Activated CD8-positive, alpha-beta T cell treated with anti-CD3 and anti-CD28 coated beads for 36 hours (primary cell): ENCODE data around the gene USF1. TPM values are rescaled to one million over a fixed set of nuclear protein-coding genes. Genes with fewer than 3 reads are reported as not detected.
"Not testable (repeated sequence)": the region's sequence is repeated elsewhere in the genome, so short reads cannot be mapped to it uniquely, and the experiment has no call there.

Source experiments
- ATAC-seq: fragments of 200-7000 bp; cut with Tn5 transposase; one replicate; pipeline ENCODE4 v1.10.0; 2021; ENCODE audit warnings: mild to moderate bottlenecking, moderate library complexity
- CTCF ChIA-PET: fragments of 350-600 bp; sonication (Branson Sonifier 250); formaldehyde crosslinking; loops from one replicate; lab custom pipeline; 2021; ENCODE audit warnings: antibody characterized with exemption; lab: Charles Lee
- POLR2A ChIA-PET: fragments of 350-600 bp; sonication (Branson Sonifier 250); formaldehyde crosslinking; loops from one replicate; lab custom pipeline; 2021; ENCODE audit warnings: antibody characterized with exemption; lab: Charles Lee
- DNase-seq: peaks from one replicate; pipeline ENCODE4 v3.0.0-alpha.2; 2020
- H3K27ac Mint-ChIP-seq: one replicate; pipeline ENCODE4 v1.8.0; 2021; ENCODE audit warnings: mild to moderate bottlenecking, mixed read lengths
- H3K27me3 Mint-ChIP-seq: one replicate; pipeline ENCODE4 v1.8.0; 2021; ENCODE audit warnings: mixed read lengths
- H3K36me3 Mint-ChIP-seq: one replicate; pipeline ENCODE4 v1.8.0; 2021; ENCODE audit warnings: low read depth, mixed read lengths
- H3K4me1 Mint-ChIP-seq: one replicate; pipeline ENCODE4 v1.8.0; 2021; ENCODE audit warnings: low read depth, mixed read lengths
- H3K4me3 Mint-ChIP-seq: one replicate; pipeline ENCODE4 v1.8.0; 2021; ENCODE audit warnings: mild to moderate bottlenecking, moderate library complexity, mixed read lengths
- H3K9me3 Mint-ChIP-seq: one replicate; pipeline ENCODE4 v1.8.0; 2021; ENCODE audit warnings: mixed read lengths
- intact Hi-C: fragments of 100-400 bp; cut with micrococcal nuclease; formaldehyde crosslinking; loops from one replicate; pipeline ENCODE4 v1.10.0; 2022
- total RNA-seq, 2 experiments: library from RNA; stranded (reverse); gene quantifications; one replicate each; pipeline ENCODE4 v1.2.3, GENCODE V29; 2021
- TF ChIP-seq, protein P1 (sequence below): fragments of 200-600 bp; IDR thresholded peaks from one replicate; pipeline ENCODE4 v1.8.0; 2022; ENCODE audit warnings: antibody characterized with exemption, mild to moderate bottlenecking

Gene USF1
- total RNA-seq, 2 experiments from 2014 or later, result 50.0 to 52.1 TPM

DNA sequence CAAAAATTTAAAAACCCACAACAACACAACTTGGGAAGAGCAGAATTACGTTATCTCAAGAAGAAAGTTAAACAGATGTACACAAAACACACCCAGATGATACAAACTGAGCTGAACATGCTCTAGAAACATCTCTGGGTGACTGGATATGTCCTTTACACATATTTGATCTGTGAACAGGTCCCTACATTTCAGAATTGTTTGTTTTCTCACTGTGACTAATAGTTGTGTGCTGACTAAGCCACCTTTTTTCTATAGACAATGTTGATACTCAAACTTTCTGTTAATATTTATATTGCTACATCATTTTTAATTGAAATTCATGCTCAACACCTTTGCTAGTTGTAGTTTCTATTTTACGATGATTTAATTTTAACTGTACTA is 23.8 kb downstream of the USF1 start:
- Mint-ChIP-seq H3K27me3 (no peaks in the 10 kb centered on the region), H3K36me3 (peaks cover 3% of the 10 kb centered on the region), H3K4me3 (peak overlapping the region; percentile 87), H3K27ac (peak overlapping the region; percentile 81), H3K4me1 (peaks cover 38% of the 10 kb centered on the region), H3K9me3 (peaks cover 2% of the 10 kb centered on the region)
- ChIA-PET CTCF (interaction anchor here (1.3 to 3.3 kb wide), 7 partner anchors 17 to 160 kb away, joined by 3 to 11 read pairs (median 8); partner anchors contain the start of genes KLHDC9 and USF1), POLR2A (interaction anchor here (0.9 to 2.2 kb wide), 5 partner anchors 9 to 77 kb away, joined by 3 to 6 read pairs (median 3); partner anchors contain the start of gene KLHDC9)
- TF ChIP-seq, protein P1, sequence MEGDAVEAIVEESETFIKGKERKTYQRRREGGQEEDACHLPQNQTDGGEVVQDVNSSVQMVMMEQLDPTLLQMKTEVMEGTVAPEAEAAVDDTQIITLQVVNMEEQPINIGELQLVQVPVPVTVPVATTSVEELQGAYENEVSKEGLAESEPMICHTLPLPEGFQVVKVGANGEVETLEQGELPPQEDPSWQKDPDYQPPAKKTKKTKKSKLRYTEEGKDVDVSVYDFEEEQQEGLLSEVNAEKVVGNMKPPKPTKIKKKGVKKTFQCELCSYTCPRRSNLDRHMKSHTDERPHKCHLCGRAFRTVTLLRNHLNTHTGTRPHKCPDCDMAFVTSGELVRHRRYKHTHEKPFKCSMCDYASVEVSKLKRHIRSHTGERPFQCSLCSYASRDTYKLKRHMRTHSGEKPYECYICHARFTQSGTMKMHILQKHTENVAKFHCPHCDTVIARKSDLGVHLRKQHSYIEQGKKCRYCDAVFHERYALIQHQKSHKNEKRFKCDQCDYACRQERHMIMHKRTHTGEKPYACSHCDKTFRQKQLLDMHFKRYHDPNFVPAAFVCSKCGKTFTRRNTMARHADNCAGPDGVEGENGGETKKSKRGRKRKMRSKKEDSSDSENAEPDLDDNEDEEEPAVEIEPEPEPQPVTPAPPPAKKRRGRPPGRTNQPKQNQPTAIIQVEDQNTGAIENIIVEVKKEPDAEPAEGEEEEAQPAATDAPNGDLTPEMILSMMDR, result no peak
- ATAC-seq (no peak), DNase-seq (no peak)
- intact Hi-C loops, result no loop called here

DNA sequence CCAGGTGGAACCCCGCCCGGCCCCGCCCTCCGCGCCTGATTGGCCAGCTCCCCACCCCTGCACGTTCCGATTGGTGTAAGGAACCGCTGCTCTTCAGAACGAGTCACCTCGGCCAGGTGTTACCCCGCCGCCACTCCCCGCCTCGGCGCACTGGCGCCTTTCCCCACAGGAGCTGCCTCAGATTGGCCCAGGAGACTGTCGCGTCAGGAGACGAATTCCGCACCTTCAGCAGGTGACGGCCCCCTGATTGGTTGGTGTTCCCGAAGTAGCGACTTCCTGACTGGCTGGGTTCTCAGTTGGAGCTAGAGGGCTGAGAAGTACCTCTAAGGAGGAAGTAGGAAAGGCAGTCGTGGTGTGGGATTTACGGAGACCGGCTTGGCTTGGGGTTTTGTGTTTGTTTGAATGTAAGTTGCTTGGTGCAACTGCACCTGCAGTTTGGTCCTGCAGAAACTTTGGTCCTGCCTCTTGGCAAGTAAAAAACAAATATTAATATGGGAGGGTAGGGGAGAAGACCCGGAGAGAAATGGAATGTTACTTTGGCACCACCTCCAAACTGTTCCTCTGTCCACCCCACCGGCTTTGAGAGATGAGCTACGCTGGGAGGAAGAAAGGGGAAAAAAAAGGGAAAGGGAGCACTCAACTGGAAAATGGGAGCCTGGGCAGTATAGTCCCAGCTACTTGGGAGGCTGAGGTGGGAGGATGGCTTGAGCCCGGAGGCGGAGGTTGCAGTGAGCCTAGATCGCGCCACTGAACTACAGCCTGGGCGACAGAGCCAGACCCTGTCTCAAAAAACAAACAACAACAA is 24.4 kb downstream of the USF1 start:
- peak overlapping the region; percentile 87 for H3K4me3 Mint-ChIP-seq
- intact Hi-C loops, result no loop called here
- ATAC-seq, result peak; percentile 95
- H3K36me3 Mint-ChIP-seq, result no peaks in the 10 kb centered on the region
- no peaks in the 10 kb centered on the region for H3K27me3 Mint-ChIP-seq
- POLR2A ChIA-PET, result interaction anchor here (0.9 to 2.2 kb wide), 10 partner anchors 10 to 224 kb away, joined by 3 to 11 read pairs (median 3); partner anchors contain the start of genes KLHDC9 and USF1
- H3K9me3 Mint-ChIP-seq, result no peaks in the 10 kb centered on the region
- peaks cover 39% of the 10 kb centered on the region for H3K4me1 Mint-ChIP-seq
- CTCF ChIA-PET, result interaction anchor here (0.8 to 3.3 kb wide), 11 partner anchors 9 to 160 kb away, joined by 3 to 11 read pairs (median 5); partner anchors contain the start of genes KLHDC9 and USF1
- TF ChIP-seq, protein P1, result no peak
- DNase-seq, result peak; percentile 90
- peak overlapping the region; percentile 81 for H3K27ac Mint-ChIP-seq

DNA sequence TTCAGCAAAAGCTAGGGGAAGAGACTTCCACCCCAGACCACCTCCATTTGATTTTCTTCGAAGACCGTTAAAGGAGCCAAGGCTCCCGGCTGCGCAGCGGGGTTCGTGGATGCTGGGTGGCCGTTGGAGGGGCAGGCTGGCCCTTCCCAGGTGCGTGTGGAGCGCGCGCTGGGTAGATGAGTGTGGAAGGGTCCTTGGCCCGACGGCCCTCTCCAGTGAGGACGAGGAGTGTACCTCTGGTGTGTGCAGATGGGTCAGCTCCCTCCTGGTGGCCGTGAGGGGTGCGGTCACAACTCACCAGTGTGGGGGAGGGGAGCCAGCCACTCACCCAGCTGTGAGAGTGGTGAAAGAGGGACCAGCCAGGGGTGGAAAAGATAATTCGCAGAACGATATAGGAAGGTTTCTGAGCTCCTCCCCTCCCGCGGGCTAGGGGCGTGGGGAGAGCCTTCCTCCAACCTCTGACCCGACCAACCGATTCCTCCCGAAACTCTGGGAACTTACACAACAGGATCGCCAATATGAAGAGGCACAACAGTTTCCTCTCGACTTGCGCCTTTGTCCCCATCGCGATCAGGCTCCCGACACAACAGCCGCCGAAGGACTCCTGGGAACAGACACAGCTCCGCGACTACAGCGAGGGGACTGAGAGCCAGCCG is 25.1 kb downstream of the USF1 start, which contains the start of gene F11R:
Gene F11R (minus strand): TSS at position 644 of the 656 bp plus-strand sequence. CDS start 79 bp downstream, at position 565.
- H3K27me3 Mint-ChIP-seq, result no peaks in the 10 kb centered on the region
- H3K9me3 Mint-ChIP-seq, result no peaks in the 10 kb centered on the region
- TF ChIP-seq, protein P1, result no peak
- DNase-seq (peak; percentile 40), ATAC-seq (peak; percentile 49)
- CTCF ChIA-PET, result interaction anchor here (0.8 to 3.3 kb wide), 11 partner anchors 9 to 161 kb away, joined by 3 to 11 read pairs (median 5); partner anchors contain the start of genes KLHDC9 and USF1
- H3K4me1 Mint-ChIP-seq, result peaks cover 39% of the 10 kb centered on the region
- POLR2A ChIA-PET, result interaction anchor here (1.0 to 2.2 kb wide), 7 partner anchors 10 to 223 kb away, joined by 3 to 11 read pairs (median 3); partner anchors contain the start of genes KLHDC9 and USF1
- H3K4me3 Mint-ChIP-seq, result peak within 1 kb of the TSS; percentile 87
- no peaks in the 10 kb centered on the region for H3K36me3 Mint-ChIP-seq
- H3K27ac Mint-ChIP-seq, result peak within 1 kb of the TSS; percentile 81
- intact Hi-C loops, result no loop called here

DNA sequence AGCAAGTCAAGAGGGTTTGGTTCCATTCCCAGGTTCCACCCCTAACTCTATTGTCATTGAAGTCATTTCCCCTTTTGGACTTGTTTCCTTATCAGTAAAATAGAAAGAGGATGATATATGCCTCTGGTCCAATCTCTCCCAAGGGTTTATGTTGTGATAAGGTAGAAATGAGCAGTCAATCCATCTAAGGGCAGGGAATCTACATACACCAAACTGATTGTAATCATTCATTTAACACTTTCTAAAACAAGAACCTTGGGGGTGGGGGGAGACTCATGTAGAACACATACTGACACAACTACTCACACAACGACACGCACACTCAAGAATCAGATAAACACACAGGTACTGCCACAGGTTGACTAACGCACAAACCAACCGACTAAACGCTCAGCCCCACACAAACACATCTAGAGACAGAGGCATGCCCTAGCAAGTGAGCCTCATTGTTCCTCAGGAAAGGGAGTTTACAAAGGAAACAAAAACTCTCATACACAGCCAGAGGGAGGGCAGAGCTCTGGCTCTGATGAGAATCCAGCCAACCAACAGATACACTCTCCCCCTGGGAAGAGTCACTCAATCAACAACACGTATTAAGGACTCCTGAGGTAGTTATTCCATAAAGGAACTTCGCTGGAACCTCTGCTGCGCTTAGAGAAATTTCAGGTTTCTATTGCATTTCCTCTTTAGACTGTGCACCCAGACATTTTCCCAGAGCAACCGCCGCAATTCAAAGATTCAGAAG is 25.9 kb downstream of the USF1 start:
- H3K36me3 Mint-ChIP-seq, result no peaks in the 10 kb centered on the region
- peaks cover 39% of the 10 kb centered on the region for H3K4me1 Mint-ChIP-seq
- intact Hi-C loops, result no loop called here

DNA sequence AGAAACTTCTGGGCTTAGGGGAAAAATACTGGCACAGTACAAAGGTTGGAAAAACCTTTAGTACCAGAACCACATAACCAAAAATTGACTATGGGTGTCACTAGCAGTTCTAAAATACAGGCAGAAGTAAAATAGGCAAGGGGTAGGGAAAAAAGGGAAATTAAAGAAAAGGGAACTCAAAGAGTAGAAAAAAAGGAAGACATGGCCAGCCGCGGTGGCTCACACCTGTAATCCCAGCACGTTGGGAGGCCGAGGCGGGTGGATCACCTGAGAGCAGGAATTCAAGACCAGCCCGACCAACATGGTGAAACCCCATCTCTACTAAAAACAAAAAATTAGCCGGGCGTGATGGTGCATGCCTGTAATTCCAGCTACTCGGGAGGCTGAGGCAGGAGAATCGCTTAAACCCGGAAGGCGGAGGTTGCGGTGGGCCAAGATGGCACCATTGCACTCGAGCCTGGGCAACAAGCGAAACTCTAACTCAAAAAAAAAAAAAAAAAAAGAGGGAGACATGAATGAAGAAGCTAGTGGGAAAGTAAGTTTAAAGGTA is 26.6 kb downstream of the USF1 start:
- not testable (repeated sequence) for H3K27ac Mint-ChIP-seq
- CTCF ChIA-PET, result interaction anchor here (0.9 to 1.5 kb wide), 5 partner anchors 19 to 185 kb away, joined by 3 to 6 read pairs (median 4); no protein-coding TSS in a partner anchor

More for the DNA sequence above, 25.9 kb downstream of the USF1 start:
- H3K27ac Mint-ChIP-seq, result no peak overlapping the region
- no peaks in the 10 kb centered on the region for H3K27me3 Mint-ChIP-seq
- DNase-seq (no peak), ATAC-seq (no peak)
- TF ChIP-seq, protein P1, result no peak
- ChIA-PET CTCF (interaction anchor here (1.3 to 3.3 kb wide), 8 partner anchors 8 to 77 kb away, joined by 4 to 11 read pairs (median 8); partner anchors contain the start of genes KLHDC9 and USF1), POLR2A (interaction anchor here (0.6 to 2.2 kb wide), 6 partner anchors 9 to 222 kb away, joined by 3 to 11 read pairs (median 3); partner anchors contain the start of genes KLHDC9 and USF1)
- no peaks in the 10 kb centered on the region for H3K9me3 Mint-ChIP-seq
- H3K4me3 Mint-ChIP-seq, result peak overlapping the region; percentile 87

More for the DNA sequence above, 26.6 kb downstream of the USF1 start:
- intact Hi-C loops, ATAC-seq, H3K4me3 Mint-ChIP-seq, H3K36me3 Mint-ChIP-seq, H3K27me3 Mint-ChIP-seq, H3K9me3 Mint-ChIP-seq, DNase-seq: not testable (repeated sequence)
- peaks cover 42% of the 10 kb centered on the region for H3K4me1 Mint-ChIP-seq
- POLR2A ChIA-PET, result interaction anchor here (0.6 kb wide), 1 partner anchor 312 kb away, joined by 3 read pairs; no protein-coding TSS in a partner anchor
